Choroid plexus epithelial cell (primary cell): ENCODE results near the gene GUK1.

Experiments used
- DNase-seq: peaks from one replicate; pipeline ENCODE4 v3.0.0-alpha.2; 2010; ENCODE audit warnings: low read depth
- H3K4me3 ChIP-seq: 2 replicates; pipeline ENCODE4 v1.5.1; 2011; ENCODE audit warnings: low read depth, mild to moderate bottlenecking, control low read depth, low read length, moderate library complexity
- CTCF ChIP-seq: conservative IDR thresholded peaks from 2 replicates; pipeline ENCODE4 v1.5.1; 2011; ENCODE audit warnings: low read depth, mild to moderate bottlenecking, control low read depth, inconsistent platforms, low read length, moderate library complexity

The GUK1 gene

GRCh38 chr1:228154670-228155571, 14.8 kb downstream of the GUK1 start:
- DNase-seq, result no peak
- H3K4me3 ChIP-seq, result no peak overlapping the region
- TF ChIP-seq CTCF, result no peak

- no peak for DNase-seq
- no peak overlapping the region for H3K4me3 ChIP-seq
Measured at GRCh38 chr1:228155596-228156514, 15.8 kb downstream of the GUK1 start.

GRCh38 chr1:228156515-228156881, 16.4 kb downstream of the GUK1 start:
- no peak for TF ChIP-seq CTCF
- H3K4me3 ChIP-seq, result no peak overlapping the region
- DNase-seq, result no peak

More at GRCh38 chr1:228155596-228156514, 15.8 kb downstream of the GUK1 start:
- TF ChIP-seq CTCF, result no peak

GRCh38 chr1:228156941-228157728, 17.1 kb downstream of the GUK1 start:
- no peak for DNase-seq
- no peak for TF ChIP-seq CTCF
- H3K4me3 ChIP-seq, result no peak overlapping the region

GRCh38 chr1:228157729-228158126, 17.6 kb downstream of the GUK1 start:
- DNase-seq, result no peak

More at GRCh38 chr1:228157729-228158126, 17.6 kb downstream of the GUK1 start:
- H3K4me3 ChIP-seq, result no peak overlapping the region
- no peak for TF ChIP-seq CTCF
